Hematopoietic multipotent progenitor cell treated with erythropoietin and hydrocortisone succinate and interleukin-3 and kit ligand, for 8 days (in vitro differentiated cells): Measurements from ENCODE around the gene SEPHS1.
"Not testable (repeated sequence)": the region's sequence is repeated elsewhere in the genome, so short reads cannot be mapped to it uniquely, and the experiment has no call there.

Experiments
- DNase-seq: peaks from one replicate; pipeline ENCODE4 v3.0.0-alpha.2; 2015

The SEPHS1 gene

DNA sequence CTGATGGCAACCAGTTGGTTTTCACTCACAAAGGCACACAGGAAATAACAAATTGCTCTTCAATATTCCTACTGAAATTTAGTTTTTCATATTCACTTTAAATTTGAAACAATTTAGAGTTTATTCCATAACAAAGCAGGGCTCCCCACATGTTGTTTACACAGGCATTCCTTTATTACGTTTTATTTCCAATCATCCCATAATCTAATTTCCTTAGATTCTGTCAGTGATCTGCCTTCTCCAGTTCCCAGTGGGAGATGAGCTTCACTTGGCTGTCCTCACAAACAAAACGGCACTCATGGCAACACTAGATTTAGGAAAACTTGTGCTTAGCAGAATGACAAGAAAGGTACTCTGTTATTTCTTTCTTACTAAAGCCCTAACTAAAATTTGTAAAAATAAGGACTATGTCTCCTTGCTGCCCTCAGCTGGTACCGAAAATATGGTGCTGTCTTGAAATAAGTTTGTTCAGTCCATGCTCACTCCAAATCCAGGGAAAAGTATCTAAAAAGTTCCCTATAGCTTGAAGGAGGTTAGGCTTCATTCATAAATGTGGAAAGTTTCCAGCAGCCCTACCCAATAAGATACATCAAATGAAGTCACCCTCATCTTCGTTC lies 71.2 kb downstream of the SEPHS1 start:
- DNase-seq: no peak

DNA sequence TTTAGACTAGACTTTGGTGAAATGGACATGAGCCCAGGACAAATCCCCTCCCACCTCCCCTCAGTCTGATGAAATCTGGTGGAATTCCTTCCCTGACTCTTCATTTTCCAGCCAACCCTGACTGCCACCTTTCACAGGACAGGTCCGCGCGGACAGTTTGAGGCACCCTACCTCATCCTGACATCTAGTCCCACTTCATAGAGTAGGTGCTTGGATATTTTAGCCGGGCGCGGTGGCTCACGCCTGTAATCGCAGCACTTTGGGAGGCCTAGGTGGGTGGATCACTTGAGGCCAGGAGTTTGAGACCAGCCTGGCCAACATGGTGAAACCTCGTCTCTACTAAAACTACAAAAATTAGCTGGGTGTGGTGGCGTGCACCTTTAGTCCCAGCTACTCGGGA lies 71.9 kb downstream of the SEPHS1 start:
- DNase-seq: not testable (repeated sequence)

DNA sequence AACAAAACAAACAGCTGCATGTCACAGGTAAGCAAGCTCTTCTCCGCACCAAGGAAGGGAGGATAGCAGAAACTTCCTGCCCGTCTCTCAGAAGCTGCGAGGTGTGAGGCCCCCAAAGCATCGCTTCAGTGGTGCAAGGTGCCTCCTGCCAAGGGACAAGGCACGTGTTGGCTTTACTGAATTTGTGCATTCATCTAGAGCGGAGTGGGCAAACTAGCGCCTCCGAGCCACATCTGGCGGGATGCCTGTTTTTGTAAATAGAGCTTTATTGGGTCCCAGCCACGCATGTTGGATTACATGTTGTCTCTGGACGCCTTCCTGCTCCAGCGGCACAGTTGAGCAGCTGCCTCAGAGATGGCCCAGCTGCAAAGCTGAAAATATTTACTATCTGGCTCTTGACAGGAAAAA lies 75.9 kb downstream of the SEPHS1 start:
- DNase-seq: no peak

DNA sequence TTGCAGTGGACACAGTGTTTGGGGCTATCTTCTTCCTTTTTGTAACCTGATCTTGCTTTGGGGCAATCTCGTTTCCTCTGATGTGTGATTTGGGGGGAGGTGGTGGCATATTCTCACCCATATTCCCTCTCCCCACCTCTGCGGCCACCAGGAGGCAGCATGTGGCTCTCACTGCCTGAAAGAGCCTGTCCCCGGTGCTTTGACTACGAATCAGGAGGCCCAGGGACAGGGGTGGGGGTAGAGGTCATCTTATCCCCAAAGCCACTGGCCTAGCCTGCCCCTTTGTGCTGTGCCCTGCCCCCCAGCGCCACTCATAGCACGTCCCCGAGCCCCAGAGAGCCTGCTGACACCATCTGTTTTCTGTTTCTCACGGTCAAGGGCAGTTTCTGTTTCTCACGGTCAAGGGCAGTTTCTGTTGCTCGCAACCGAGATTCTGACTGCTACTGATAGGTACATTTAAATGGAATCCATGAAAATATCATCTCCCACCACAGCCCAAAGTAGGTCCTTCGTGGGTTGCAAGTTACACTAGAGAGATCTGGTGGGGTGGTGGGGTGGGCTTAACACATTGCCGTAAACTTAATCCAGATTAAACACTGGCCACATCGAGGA lies 76.4 kb downstream of the SEPHS1 start:
- DNase-seq: peak; percentile 67

DNA sequence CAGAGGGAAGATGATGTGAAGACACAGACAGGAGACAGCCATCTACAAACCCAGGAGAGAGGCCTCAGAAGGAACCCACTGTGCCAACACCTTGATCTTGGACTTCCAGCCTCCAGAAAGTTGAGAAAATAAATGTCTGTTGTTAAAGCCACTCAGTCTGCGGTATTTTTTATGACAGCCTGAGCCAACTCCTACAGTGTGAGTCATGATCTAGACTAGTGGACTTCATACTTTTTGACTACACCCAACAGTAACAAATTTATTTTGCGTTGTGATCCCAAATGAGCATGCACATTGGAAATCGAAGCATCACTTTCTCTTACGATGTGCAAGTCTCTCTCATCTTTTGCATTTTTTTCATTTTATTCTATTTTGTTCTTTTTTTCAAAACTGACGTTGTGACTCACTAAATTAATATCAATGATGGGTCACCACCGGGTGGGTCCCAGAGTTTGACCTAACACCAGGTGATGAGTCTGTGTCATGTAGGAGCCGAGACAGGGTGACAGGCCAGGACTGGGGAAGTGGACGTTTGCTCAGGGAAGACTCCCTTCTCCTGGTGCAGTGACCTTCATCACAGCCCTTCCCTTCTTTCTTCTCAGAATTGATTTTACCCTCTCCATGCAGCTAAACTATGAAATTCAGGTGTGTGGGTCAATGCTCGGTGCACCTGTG lies 77.1 kb downstream of the SEPHS1 start:
- no peak for DNase-seq

DNA sequence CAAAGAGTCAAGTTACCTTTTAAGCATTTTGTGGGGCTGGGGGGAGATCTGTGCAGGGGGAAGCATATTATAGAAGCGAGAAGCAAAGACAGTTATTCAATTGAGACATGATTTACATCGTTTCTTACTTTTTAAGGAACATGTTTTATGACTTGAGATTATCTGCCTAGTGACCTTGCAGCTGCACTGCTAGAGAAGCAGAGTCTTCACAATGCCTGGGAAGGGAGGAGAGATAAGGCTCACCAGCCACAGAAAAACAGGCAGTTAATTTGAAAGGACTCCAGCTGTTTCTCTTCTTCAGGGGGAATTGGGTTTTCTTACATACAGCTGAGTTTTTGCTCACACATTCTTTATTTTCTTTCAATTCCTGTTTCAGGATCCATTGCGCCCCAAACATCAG lies 79.3 kb downstream of the SEPHS1 start:
- DNase-seq: peak; percentile 89

DNA sequence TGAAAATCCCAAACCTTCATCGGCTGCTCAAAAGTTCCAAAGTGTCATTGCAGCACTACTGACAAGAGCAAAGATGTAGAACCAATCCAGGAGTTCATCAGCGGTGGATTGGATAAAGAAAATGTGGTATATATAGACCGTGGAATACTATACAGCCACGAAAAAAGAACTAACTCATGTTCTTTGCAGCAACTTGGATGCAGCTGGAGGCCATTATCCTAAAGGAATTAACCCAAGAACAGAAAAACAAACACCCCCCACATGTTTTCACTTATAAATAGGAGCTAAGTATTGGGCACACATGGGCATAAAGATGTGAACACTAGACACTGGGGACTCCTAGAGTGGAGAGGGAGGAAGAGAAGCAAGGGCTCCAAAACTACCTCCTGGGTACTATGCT lies 79.8 kb downstream of the SEPHS1 start:
- no peak for DNase-seq
